ENCODE results near the gene COP1.
"Not testable (repeated sequence)": the region's sequence is repeated elsewhere in the genome, so short reads cannot be mapped to it uniquely, and the experiment has no call there.

COP1 gene

GRCh38 chr1:176090766-176091165, 116.3 kb downstream of the COP1 start:
- TF ChIP-seq JUND (IDR thresholded peaks at IDR 0.05; ENCODE audit: low read depth): no peak
- DNase-seq (ENCODE audit: low read depth in 1 of 2, low spot score in 1 of 2): no peak
- in situ Hi-C loops (cut with HindIII; ENCODE audit: low pct_unique_long_range_greater_than_20kb, low sequenced_read_pairs): no loop called here

- DNase-seq (ENCODE audit: low read depth in 1 of 2, low spot score in 1 of 2); in situ Hi-C loops (cut with HindIII; ENCODE audit: low pct_unique_long_range_greater_than_20kb, low sequenced_read_pairs): not testable (repeated sequence)
Observed at GRCh38 chr1:176087746-176088145, 119.3 kb downstream of the COP1 start.

GRCh38 chr1:176073524-176074157, 133.4 kb downstream of the COP1 start:
- in situ Hi-C loops (cut with HindIII; ENCODE audit: low pct_unique_long_range_greater_than_20kb, low sequenced_read_pairs): no loop called here
- peak; percentile 47 to 87 for DNase-seq (ENCODE audit: low read depth in 1 of 2, low spot score in 1 of 2)
- no peak for TF ChIP-seq JUND (IDR thresholded peaks at IDR 0.05; ENCODE audit: low read depth)

GRCh38 chr1:176068901-176069300, 138.2 kb downstream of the COP1 start:
- in situ Hi-C loops (cut with HindIII; ENCODE audit: low pct_unique_long_range_greater_than_20kb, low sequenced_read_pairs): no loop called here
- TF ChIP-seq JUND (IDR thresholded peaks at IDR 0.05; ENCODE audit: low read depth): no peak
- no peak for DNase-seq (ENCODE audit: low read depth in 1 of 2, low spot score in 1 of 2)

- TF ChIP-seq JUND (IDR thresholded peaks at IDR 0.05; ENCODE audit: low read depth): no peak
- in situ Hi-C loops (cut with HindIII; ENCODE audit: low pct_unique_long_range_greater_than_20kb, low sequenced_read_pairs): no loop called here
- DNase-seq (ENCODE audit: low read depth in 1 of 2, low spot score in 1 of 2): no peak
Observed at GRCh38 chr1:176068256-176068655, 138.8 kb downstream of the COP1 start.

- TF ChIP-seq JUND (IDR thresholded peaks at IDR 0.05; ENCODE audit: low read depth): no peak
- in situ Hi-C loops (cut with HindIII; ENCODE audit: low pct_unique_long_range_greater_than_20kb, low sequenced_read_pairs): no loop called here
- DNase-seq (ENCODE audit: low read depth in 1 of 2, low spot score in 1 of 2): no peak
Observed at GRCh38 chr1:176066709-176067108, 140.4 kb downstream of the COP1 start.

- in situ Hi-C loops (cut with HindIII; ENCODE audit: low pct_unique_long_range_greater_than_20kb, low sequenced_read_pairs): no loop called here
- peak in 1 of 2 experiments; percentile 27 for DNase-seq (ENCODE audit: low read depth in 1 of 2, low spot score in 1 of 2)
- TF ChIP-seq JUND (IDR thresholded peaks at IDR 0.05; ENCODE audit: low read depth): no peak
Observed at GRCh38 chr1:176058686-176059085, 148.4 kb downstream of the COP1 start.

- in situ Hi-C loops (cut with HindIII; ENCODE audit: low pct_unique_long_range_greater_than_20kb, low sequenced_read_pairs): no loop called here
- no peak for DNase-seq (ENCODE audit: low read depth in 1 of 2, low spot score in 1 of 2)
- no peak for TF ChIP-seq JUND (IDR thresholded peaks at IDR 0.05; ENCODE audit: low read depth)
Observed at GRCh38 chr1:176056312-176056711, 150.8 kb downstream of the COP1 start.

GRCh38 chr1:176055398-176055797, 151.7 kb downstream of the COP1 start:
- no peak for TF ChIP-seq JUND (IDR thresholded peaks at IDR 0.05; ENCODE audit: low read depth)
- in situ Hi-C loops (cut with HindIII; ENCODE audit: low pct_unique_long_range_greater_than_20kb, low sequenced_read_pairs): no loop called here
- no peak for DNase-seq (ENCODE audit: low read depth in 1 of 2, low spot score in 1 of 2)

- in situ Hi-C loops (cut with HindIII; ENCODE audit: low pct_unique_long_range_greater_than_20kb, low sequenced_read_pairs): no loop called here
- no peak for DNase-seq (ENCODE audit: low read depth in 1 of 2, low spot score in 1 of 2)
- TF ChIP-seq JUND (IDR thresholded peaks at IDR 0.05; ENCODE audit: low read depth): no peak
Observed at GRCh38 chr1:176051902-176052518, 155.1 kb downstream of the COP1 start.

GRCh38 chr1:176051402-176051801, 155.7 kb downstream of the COP1 start:
- no peak for TF ChIP-seq JUND (IDR thresholded peaks at IDR 0.05; ENCODE audit: low read depth)
- in situ Hi-C loops (cut with HindIII; ENCODE audit: low pct_unique_long_range_greater_than_20kb, low sequenced_read_pairs): no loop called here
- DNase-seq (ENCODE audit: low read depth in 1 of 2, low spot score in 1 of 2): peak in 1 of 2 experiments; percentile 30

GRCh38 chr1:176049582-176049981, 157.5 kb downstream of the COP1 start:
- in situ Hi-C loops (cut with HindIII; ENCODE audit: low pct_unique_long_range_greater_than_20kb, low sequenced_read_pairs): no loop called here
- no peak for TF ChIP-seq JUND (IDR thresholded peaks at IDR 0.05; ENCODE audit: low read depth)
- no peak for DNase-seq (ENCODE audit: low read depth in 1 of 2, low spot score in 1 of 2)

GRCh38 chr1:176046926-176047325, 160.2 kb downstream of the COP1 start:
- in situ Hi-C loops (cut with HindIII; ENCODE audit: low pct_unique_long_range_greater_than_20kb, low sequenced_read_pairs): no loop called here
- DNase-seq (ENCODE audit: low read depth in 1 of 2, low spot score in 1 of 2): no peak
- TF ChIP-seq JUND (IDR thresholded peaks at IDR 0.05; ENCODE audit: low read depth): no peak

- no peak for TF ChIP-seq JUND (IDR thresholded peaks at IDR 0.05; ENCODE audit: low read depth)
- in situ Hi-C loops (cut with HindIII; ENCODE audit: low pct_unique_long_range_greater_than_20kb, low sequenced_read_pairs): no loop called here
- no peak for DNase-seq (ENCODE audit: low read depth in 1 of 2, low spot score in 1 of 2)
Observed at GRCh38 chr1:176043537-176043936, 163.5 kb downstream of the COP1 start.
